Activated T-cell treated with anti-CD3 and anti-CD28 coated beads, Interleukin-2, amount 50 U/mL, for 4 hours (primary cell): Measurements from ENCODE around the gene TSPOAP1. TPM values are rescaled to one million over a fixed set of nuclear protein-coding genes. Genes with fewer than 3 reads are reported as not detected.

Experiments
- ATAC-seq, 2 donors: fragments of 200-7000 bp; cut with Tn5 transposase; one replicate each; pipeline ENCODE4 v1.10.0; 2021
- DNase-seq: peaks from one replicate; pipeline ENCODE4 v3.0.0-alpha.2; 2020
- H3K27me3 Mint-ChIP-seq: one replicate; pipeline ENCODE4 v1.8.0; 2021; ENCODE audit warnings: low read depth, mixed read lengths
- H3K36me3 Mint-ChIP-seq: one replicate; pipeline ENCODE4 v1.8.0; 2022; ENCODE audit warnings: mixed read lengths; ENCODE audit not compliant: insufficient read depth
- H3K4me1 Mint-ChIP-seq: one replicate; pipeline ENCODE4 v1.8.0; 2021; ENCODE audit warnings: low read depth, mixed read lengths
- H3K4me3 Mint-ChIP-seq: one replicate; pipeline ENCODE4 v1.8.0; 2021; ENCODE audit warnings: mild to moderate bottlenecking, moderate library complexity, mixed read lengths
- H3K9me3 Mint-ChIP-seq: one replicate; pipeline ENCODE4 v1.8.0; 2021; ENCODE audit warnings: mixed read lengths
- total RNA-seq, 3 donors: library from RNA; stranded (reverse); gene quantifications; one replicate each; pipeline ENCODE4 v1.2.1, GENCODE V29; 2021

The TSPOAP1 gene
- total RNA-seq, 3 donors from 2014 or later = 38.6 to 49.6 (median 43.2) TPM

GRCh38 chr17:58331815-58332777 lies 3.5 kb upstream of the TSPOAP1 start:
- Mint-ChIP-seq H3K4me1 (peaks cover 51% of the 10 kb centered on the region), H3K27me3 (no peaks in the 10 kb centered on the region), H3K36me3 (peaks cover 26% of the 10 kb centered on the region), H3K9me3 (no peaks in the 10 kb centered on the region), H3K4me3 (peak overlapping the region; percentile 100)
- DNase-seq (peak; percentile 94), ATAC-seq (peak; percentile 22 to 27)

GRCh38 chr17:58330997-58331814 lies 2.6 kb upstream of the TSPOAP1 start:
- Mint-ChIP-seq H3K27me3 (no peaks in the 10 kb centered on the region), H3K4me1 (peaks cover 48% of the 10 kb centered on the region), H3K9me3 (no peaks in the 10 kb centered on the region), H3K4me3 (peak overlapping the region; percentile 100), H3K36me3 (peaks cover 26% of the 10 kb centered on the region)
- ATAC-seq (peak; percentile 11), DNase-seq (peak; percentile 80)

- Mint-ChIP-seq H3K4me3 (peak overlapping the region; percentile 100), H3K36me3 (peaks cover 26% of the 10 kb centered on the region), H3K27me3 (no peaks in the 10 kb centered on the region), H3K9me3 (no peaks in the 10 kb centered on the region), H3K4me1 (peaks cover 46% of the 10 kb centered on the region)
- ATAC-seq = peak; percentile 0
- peak; percentile 40 for DNase-seq
Observed at GRCh38 chr17:58330538-58330996, 2.0 kb upstream of the TSPOAP1 start.

- Mint-ChIP-seq H3K27me3 (no peaks in the 10 kb centered on the region), H3K9me3 (no peaks in the 10 kb centered on the region), H3K4me3 (peak overlapping the region; percentile 100), H3K4me1 (peaks cover 46% of the 10 kb centered on the region), H3K36me3 (peaks cover 26% of the 10 kb centered on the region)
- DNase-seq (peak; percentile 27), ATAC-seq (peak; percentile 13 to 20)
Observed at GRCh38 chr17:58329810-58330537, 1.4 kb upstream of the TSPOAP1 start.

- H3K27me3 Mint-ChIP-seq = no peaks in the 10 kb centered on the region
- H3K4me3 Mint-ChIP-seq = peak overlapping the region; percentile 100
- H3K4me1 Mint-ChIP-seq = peaks cover 39% of the 10 kb centered on the region
- DNase-seq = peak; percentile 76
- peaks cover 26% of the 10 kb centered on the region for H3K36me3 Mint-ChIP-seq
- H3K9me3 Mint-ChIP-seq = no peaks in the 10 kb centered on the region
- ATAC-seq = peak; percentile 36 to 40
Observed at GRCh38 chr17:58329035-58329809, 627 bp upstream of the TSPOAP1 start.

- no peaks in the 10 kb centered on the region for H3K27me3 Mint-ChIP-seq
- peak; percentile 42 for DNase-seq
- peaks cover 36% of the 10 kb centered on the region for H3K4me1 Mint-ChIP-seq
- no peaks in the 10 kb centered on the region for H3K9me3 Mint-ChIP-seq
- ATAC-seq = no peak
- peak overlapping the region; percentile 100 for H3K4me3 Mint-ChIP-seq
- peaks cover 26% of the 10 kb centered on the region for H3K36me3 Mint-ChIP-seq
Observed at GRCh38 chr17:58327363-58328194, 1.0 kb downstream of the TSPOAP1 start.

- peak overlapping the region; percentile 100 for H3K4me3 Mint-ChIP-seq
- ATAC-seq = no peak
- peaks cover 36% of the 10 kb centered on the region for H3K4me1 Mint-ChIP-seq
- no peaks in the 10 kb centered on the region for H3K9me3 Mint-ChIP-seq
- peaks cover 23% of the 10 kb centered on the region for H3K36me3 Mint-ChIP-seq
- no peak for DNase-seq
- H3K27me3 Mint-ChIP-seq = no peaks in the 10 kb centered on the region
Observed at GRCh38 chr17:58326609-58327362, 1.8 kb downstream of the TSPOAP1 start.

GRCh38 chr17:58325976-58326468 lies 2.6 kb downstream of the TSPOAP1 start:
- no peak for DNase-seq
- Mint-ChIP-seq H3K4me3 (peak overlapping the region; percentile 16), H3K27me3 (no peaks in the 10 kb centered on the region), H3K36me3 (peaks cover 15% of the 10 kb centered on the region), H3K4me1 (peaks cover 40% of the 10 kb centered on the region), H3K9me3 (no peaks in the 10 kb centered on the region)
- no peak for ATAC-seq

GRCh38 chr17:58325289-58325726 lies 3.3 kb downstream of the TSPOAP1 start:
- ATAC-seq (no peak), DNase-seq (no peak)
- Mint-ChIP-seq H3K27me3 (no peaks in the 10 kb centered on the region), H3K9me3 (no peaks in the 10 kb centered on the region), H3K36me3 (peaks cover 8% of the 10 kb centered on the region), H3K4me3 (no peak overlapping the region), H3K4me1 (peaks cover 40% of the 10 kb centered on the region)

- Mint-ChIP-seq H3K9me3 (no peaks in the 10 kb centered on the region), H3K4me3 (no peak overlapping the region), H3K27me3 (no peaks in the 10 kb centered on the region), H3K4me1 (peaks cover 40% of the 10 kb centered on the region), H3K36me3 (peaks cover 5% of the 10 kb centered on the region)
- DNase-seq = no peak
- no peak for ATAC-seq
Observed at GRCh38 chr17:58324409-58325288, 3.9 kb downstream of the TSPOAP1 start.

GRCh38 chr17:58324056-58324408 lies 4.6 kb downstream of the TSPOAP1 start:
- ATAC-seq (no peak), DNase-seq (no peak)
- Mint-ChIP-seq H3K9me3 (no peaks in the 10 kb centered on the region), H3K36me3 (peaks cover 5% of the 10 kb centered on the region), H3K4me1 (peaks cover 36% of the 10 kb centered on the region), H3K27me3 (no peaks in the 10 kb centered on the region), H3K4me3 (no peak overlapping the region)
